SH-SY5Y (cell line): ENCODE data around the gene CRMP1.

Source experiments
- GATA2 ChIP-seq: IDR thresholded peaks from 2 replicates; pipeline ENCODE4 v1.6.1; 2011; ENCODE audit warnings: mild to moderate bottlenecking, low read depth, low read length
- GATA3 ChIP-seq: IDR thresholded peaks from 2 replicates; pipeline ENCODE4 v1.6.1; 2011; ENCODE audit warnings: low read depth, mild to moderate bottlenecking, low read length, moderate library complexity

DNA sequence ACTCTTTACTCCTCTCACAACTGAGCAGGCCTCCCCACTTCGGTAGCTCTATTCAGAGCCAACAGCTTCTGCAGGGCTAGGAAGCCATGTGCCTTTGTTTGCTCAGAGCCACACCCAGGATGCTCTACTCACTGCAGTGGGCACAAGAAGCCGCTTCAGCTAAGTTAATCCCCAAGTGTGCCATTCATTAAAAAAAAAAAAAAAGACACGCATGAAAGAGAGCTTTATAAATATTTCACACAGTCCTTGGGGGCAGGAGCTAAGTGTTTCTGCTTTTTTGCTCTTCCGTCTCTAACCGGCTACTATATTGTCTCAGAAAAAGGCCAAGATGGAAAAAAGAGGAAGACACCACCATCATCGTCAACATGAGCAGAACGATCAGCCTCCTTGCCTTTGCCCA, 8.1 kb downstream of the CRMP1 start:
- no peak for TF ChIP-seq GATA2
- no peak for TF ChIP-seq GATA3
